Kidney (tissue), 14 donors: Measurements from ENCODE around the gene GPR33. TPM values are rescaled to one million over a fixed set of nuclear protein-coding genes. Genes with fewer than 3 reads are reported as not detected.
A peak's percentile ranks its signal among the peaks of the same experiment; 100 is the strongest.

Source experiments
- DNase-seq, 5 donors: peaks; one replicate each; pipeline ENCODE4 v3.0.0-alpha.2; 2013 to 2020
- FAIRE-seq: peaks from 2 replicates; lab custom pipeline; 2012; peaks lifted over from hg19 to GRCh38; lab: Jason Lieb, UNC
- H3K27ac ChIP-seq, 2 donors: one replicate each; pipeline ENCODE4 v1.7.0; 2013; ENCODE audit warnings: low read depth in 2 of 2, low read length in 2 of 2, inconsistent platforms in 1 of 2
- H3K27me3 ChIP-seq: one replicate; pipeline ENCODE4 v1.7.1; 2013; ENCODE audit warnings: low read length, inconsistent platforms; ENCODE audit not compliant: control insufficient read depth, insufficient read depth
- H3K36me3 ChIP-seq, 3 donors: one replicate each; pipeline versions ENCODE4 v1.7.0 to v1.7.1; 2013; ENCODE audit warnings: low read length in 3 of 3, control low read depth in 1 of 3, inconsistent platforms in 1 of 3; ENCODE audit not compliant: insufficient read depth in 3 of 3, control insufficient read depth in 2 of 3
- H3K4me1 ChIP-seq, 3 donors: one replicate each; pipeline versions ENCODE4 v1.7.0 to v1.7.1; 2013; ENCODE audit warnings: low read length in 3 of 3, inconsistent platforms in 1 of 3, low read depth in 1 of 3; ENCODE audit not compliant: control insufficient read depth in 2 of 3, insufficient read depth in 2 of 3
- H3K4me3 ChIP-seq, 3 donors: one replicate each; pipeline versions ENCODE4 v1.7.0 to v1.8.1; 2013; ENCODE audit warnings: low read length in 3 of 3, control low read depth in 1 of 3, inconsistent platforms in 1 of 3
- H3K9ac ChIP-seq, 3 donors: one replicate each; pipeline versions ENCODE4 v1.7.0 to v1.7.1; 2013; ENCODE audit warnings: low read length in 3 of 3, control low read depth in 1 of 3, inconsistent platforms in 1 of 3
- H3K9me3 ChIP-seq, 3 donors: one replicate each; pipeline versions ENCODE4 v1.7.0 to v1.7.1; 2013; ENCODE audit warnings: low read length in 3 of 3, control low read depth in 1 of 3, inconsistent platforms in 1 of 3; ENCODE audit not compliant: control insufficient read depth in 2 of 3, insufficient read depth in 1 of 3
- intact Hi-C: fragments of 100-400 bp; cut with DNase I; formaldehyde crosslinking; loops from one replicate; pipeline ENCODE4 v1.11.1; 2022
- polyA plus RNA-seq: library from polyadenylated mRNA; stranded (reverse); fragments of 350-450 nt; fragmentation: Illumina TruSeq; extraction: RNeasy Lipid Tissue Mini Kit (QIAGEN cat#74804); gene quantifications from one replicate; pipeline ENCODE4 v1.2.3, GENCODE V29; 2014; ENCODE audit warnings: low read depth, low replicate concordance; ENCODE audit not compliant: insufficient read depth
- total RNA-seq: library from RNA; stranded (reverse); fragmentation: NEBNext Ultra II Directional; extraction: Animal tissue kit (Norgen Biotek cat#: 25700); gene quantifications from one replicate; pipeline ENCODE4 v1.2.1, GENCODE V29; 2021
- TF ChIP-seq, protein P1 (sequence below): IDR thresholded peaks from 3 replicates; pipeline ENCODE4 v1.5.1; 2012; ENCODE audit warnings: mild to moderate bottlenecking, moderate library complexity, borderline replicate concordance; ENCODE audit not compliant: insufficient read depth; ENCODE audit errors: extremely low read depth
- donor health status: control.
- donor health status: control.
- donor health status: control.
- donor health status: control.
- donor health status: control.
- donor health status: DM: yes; HTN: yes; CAD: no.
- donor health status: Normal renal cell carcinoma (clear cell type).

The GPR33 gene
- total and polyA plus RNA-seq, 2 donors from 2014 or later, result not detected

DNA sequence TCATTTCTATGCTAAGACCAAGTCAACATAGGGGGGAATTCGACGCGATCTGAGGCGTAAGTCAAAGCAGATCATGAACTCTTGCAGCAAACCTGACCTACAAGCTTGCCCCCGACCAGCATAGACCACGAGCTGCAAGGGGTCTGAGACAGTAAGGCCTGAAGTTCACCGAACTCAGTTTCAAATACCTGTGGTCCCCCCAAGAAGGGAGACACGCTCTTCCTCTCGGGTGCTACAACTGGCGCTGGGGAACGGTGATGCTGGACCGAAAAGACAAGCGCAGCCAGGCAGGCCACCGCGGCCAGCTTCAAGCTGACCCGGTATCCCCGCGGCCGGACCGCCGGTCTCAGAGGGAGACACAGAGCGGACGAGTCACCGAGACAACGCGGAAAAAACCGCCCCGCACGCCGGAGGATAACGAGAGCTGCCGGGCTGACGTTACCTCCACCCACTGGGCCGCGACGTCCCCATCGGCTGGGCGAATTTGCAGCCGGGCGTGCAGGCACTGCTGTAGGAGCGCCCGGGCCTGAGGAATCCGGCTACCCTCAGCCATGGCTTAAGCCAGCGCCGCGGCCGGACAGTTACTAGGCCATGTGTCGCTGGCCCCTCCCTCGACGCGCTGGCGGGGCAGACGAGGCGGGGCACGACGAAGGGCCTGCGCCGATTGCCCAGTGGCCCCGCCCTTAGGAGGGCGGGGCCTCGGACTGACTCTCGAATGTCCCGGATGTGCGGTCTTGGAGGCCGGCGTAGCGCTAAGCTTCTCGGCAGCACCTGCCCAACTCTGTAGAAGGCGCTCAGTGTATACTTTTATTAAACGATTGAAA lies 30.8 kb downstream of the GPR33 start, which contains the start of gene DTD2:
TSS of gene DTD2 (minus strand) at position 666 of the 824 bp plus-strand sequence. CDS start at position 553, 113 bp downstream.
- peaks cover 0 to 4% (median 0%) of the 10 kb centered on the region in 3 donors for H3K36me3 ChIP-seq
- FAIRE-seq, result peak; percentile 88
- DNase-seq, result peak; percentile 94 to 99 (median 97)
- no peaks in the 10 kb centered on the region for H3K9me3 ChIP-seq
- H3K4me1 ChIP-seq, result no peaks in the 10 kb centered on the region
- H3K9ac ChIP-seq, result peak within 1 kb of the TSS; percentile 56 to 89 (median 68)
- intact Hi-C loops, result no loop called here
- peak within 1 kb of the TSS; percentile 73 to 94 (median 85) for H3K4me3 ChIP-seq
- H3K27me3 ChIP-seq, result no peaks in the 10 kb centered on the region
- peak within 1 kb of the TSS; percentile 74 to 87 for H3K27ac ChIP-seq
- TF ChIP-seq, protein P1, sequence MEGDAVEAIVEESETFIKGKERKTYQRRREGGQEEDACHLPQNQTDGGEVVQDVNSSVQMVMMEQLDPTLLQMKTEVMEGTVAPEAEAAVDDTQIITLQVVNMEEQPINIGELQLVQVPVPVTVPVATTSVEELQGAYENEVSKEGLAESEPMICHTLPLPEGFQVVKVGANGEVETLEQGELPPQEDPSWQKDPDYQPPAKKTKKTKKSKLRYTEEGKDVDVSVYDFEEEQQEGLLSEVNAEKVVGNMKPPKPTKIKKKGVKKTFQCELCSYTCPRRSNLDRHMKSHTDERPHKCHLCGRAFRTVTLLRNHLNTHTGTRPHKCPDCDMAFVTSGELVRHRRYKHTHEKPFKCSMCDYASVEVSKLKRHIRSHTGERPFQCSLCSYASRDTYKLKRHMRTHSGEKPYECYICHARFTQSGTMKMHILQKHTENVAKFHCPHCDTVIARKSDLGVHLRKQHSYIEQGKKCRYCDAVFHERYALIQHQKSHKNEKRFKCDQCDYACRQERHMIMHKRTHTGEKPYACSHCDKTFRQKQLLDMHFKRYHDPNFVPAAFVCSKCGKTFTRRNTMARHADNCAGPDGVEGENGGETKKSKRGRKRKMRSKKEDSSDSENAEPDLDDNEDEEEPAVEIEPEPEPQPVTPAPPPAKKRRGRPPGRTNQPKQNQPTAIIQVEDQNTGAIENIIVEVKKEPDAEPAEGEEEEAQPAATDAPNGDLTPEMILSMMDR, result no peak

DNA sequence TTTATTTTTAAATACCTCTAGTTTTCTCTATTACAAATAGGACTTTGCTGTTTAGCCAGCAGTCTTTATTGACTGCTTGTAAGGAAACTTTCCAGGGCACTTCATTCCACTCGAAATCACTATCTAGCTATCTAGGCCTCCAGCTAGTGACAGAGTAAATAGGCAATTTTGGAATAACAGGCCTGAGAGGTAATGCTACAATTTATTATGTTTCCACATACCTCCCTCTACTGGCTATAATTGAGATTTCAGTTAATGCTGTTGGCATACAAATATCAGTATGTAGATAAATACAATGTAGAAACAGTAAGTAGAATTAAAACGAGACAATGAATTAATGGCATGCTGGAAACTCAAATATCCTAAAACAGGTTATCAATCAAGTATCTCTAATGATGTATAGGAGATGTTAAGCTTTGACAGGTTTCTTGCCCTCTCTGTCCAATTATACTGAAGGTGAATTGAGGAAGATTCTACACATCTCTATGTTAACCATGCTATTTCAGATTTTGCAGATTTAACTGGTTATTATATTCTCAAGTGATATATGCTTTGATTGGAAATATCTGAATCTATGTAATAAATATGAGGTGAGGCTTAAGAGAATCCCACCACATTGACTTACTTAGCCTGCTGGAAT lies 37.7 kb downstream of the GPR33 start:
- peak; percentile 74 for FAIRE-seq
- H3K9me3 ChIP-seq, result no peaks in the 10 kb centered on the region
- H3K27ac ChIP-seq, result no peak overlapping the region
- H3K4me1 ChIP-seq, result no peaks in the 10 kb centered on the region
- H3K9ac ChIP-seq, result no peak overlapping the region
- intact Hi-C loops, result no loop called here
- H3K36me3 ChIP-seq, result peaks cover 0 to 12% (median 0%) of the 10 kb centered on the region in 3 donors
- no peak overlapping the region for H3K4me3 ChIP-seq
- DNase-seq, result peak in 2 of 5 donors; percentile 12 to 25
- TF ChIP-seq, protein P1, result peak; percentile 39
- no peaks in the 10 kb centered on the region for H3K27me3 ChIP-seq

DNA sequence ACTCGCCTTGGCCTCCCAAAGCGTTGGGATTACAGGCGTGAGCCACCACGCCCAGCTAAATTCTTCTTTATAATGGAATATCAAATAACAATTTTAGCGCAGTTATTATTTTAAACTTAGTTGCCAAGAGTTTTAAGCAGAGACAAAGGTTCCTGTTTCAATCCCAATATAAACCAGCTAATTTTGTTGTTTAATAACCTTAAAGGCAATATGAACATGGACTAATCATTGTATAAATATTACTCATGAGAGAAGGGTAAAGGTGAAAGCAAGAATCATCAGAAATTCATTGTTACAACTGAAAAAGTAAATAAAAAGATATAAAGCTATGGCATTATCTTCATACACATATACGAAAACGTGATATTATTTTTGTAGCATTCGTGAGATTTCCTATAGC lies 38.7 kb downstream of the GPR33 start:
- Histone ChIP-seq H3K4me1 (no peaks in the 10 kb centered on the region), H3K27me3 (no peaks in the 10 kb centered on the region), H3K27ac (no peak overlapping the region), H3K9ac (no peak overlapping the region), H3K4me3 (no peak overlapping the region), H3K36me3 (peaks cover 0 to 12% (median 0%) of the 10 kb centered on the region in 3 donors), H3K9me3 (no peaks in the 10 kb centered on the region)
- intact Hi-C loops, result no loop called here
- TF ChIP-seq, protein P1, result no peak
- DNase-seq (no peak), FAIRE-seq (no peak)
